C4-2B (cell line): Measurements from ENCODE around the gene CMIP.

ENCODE experiments used
- CTCF ChIP-seq: fragments of 450-650 bp; conservative IDR thresholded peaks from 2 replicates; pipeline ENCODE4 v1.5.1; 2017; ENCODE audit warnings: mild to moderate bottlenecking
- ZFX ChIP-seq: fragments of 450-650 bp; IDR thresholded peaks from 2 replicates; pipeline ENCODE4 v1.6.1; 2017

DNA sequence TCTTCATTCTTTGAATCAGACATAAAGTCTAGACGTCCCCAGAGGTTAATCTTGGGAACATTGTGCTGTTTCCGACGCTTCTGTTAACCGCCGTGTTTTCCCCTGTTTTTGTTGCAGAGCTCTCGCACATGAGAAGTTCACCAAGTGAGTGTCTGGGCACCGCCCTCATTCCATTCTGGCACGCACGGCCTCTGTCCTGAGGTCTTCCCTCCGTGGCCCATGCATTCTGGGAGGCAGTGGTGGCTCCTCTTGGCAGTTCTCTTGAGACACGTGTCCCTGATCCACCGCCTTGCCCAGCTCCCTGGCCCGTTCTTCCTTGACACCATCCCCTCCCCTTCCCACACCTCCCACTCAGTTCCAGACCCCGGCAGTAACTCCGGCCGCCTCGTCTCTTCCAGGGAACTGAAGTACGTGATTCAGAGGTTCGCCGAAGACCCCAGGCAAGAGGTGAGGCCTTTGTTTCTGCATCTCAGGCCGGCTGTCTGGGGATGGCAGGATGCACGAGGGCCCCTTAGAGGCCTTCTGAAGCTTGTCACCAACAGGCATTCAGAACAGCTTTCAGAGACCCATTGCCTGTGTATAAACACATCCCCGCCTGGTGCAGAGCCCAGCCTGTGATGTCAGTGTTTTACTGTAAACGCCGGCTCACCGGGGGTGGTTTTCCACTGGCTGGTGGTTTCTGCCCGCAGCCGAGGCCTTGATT is 248.6 kb downstream of the CMIP start:
- TF ChIP-seq CTCF (no peak), ZFX (no peak)
